NT2/D1 (cell line): ENCODE measurements around the gene CABS1.

Experiments
- SUZ12 ChIP-seq: IDR thresholded peaks from 2 replicates; pipeline ENCODE4 v1.6.1; 2011; ENCODE audit not compliant: insufficient read length, insufficient read depth; ENCODE audit errors: extremely low read depth
- YY1 ChIP-seq: IDR thresholded peaks from 2 replicates; pipeline ENCODE4 v1.6.1; 2011; ENCODE audit not compliant: insufficient read length, insufficient read depth
- ZNF274 ChIP-seq: IDR thresholded peaks from 2 replicates; pipeline ENCODE4 v1.6.1; 2011; ENCODE audit warnings: mild to moderate bottlenecking, low read depth, low read length

- no peak for TF ChIP-seq ZNF274
- TF ChIP-seq YY1: no peak
- no peak for TF ChIP-seq SUZ12
Observed at GRCh38 chr4:70315928-70316327, 18.9 kb upstream of the CABS1 start.
